Esophagus muscularis mucosa (tissue), 4 donors: ENCODE measurements around the gene FHIP2A. TPM values are rescaled to one million over a fixed set of nuclear protein-coding genes. Genes with fewer than 3 reads are reported as not detected.

ENCODE experiments used
- DNase-seq: peaks from one replicate; pipeline ENCODE4 v3.0.0-alpha.2; 2017; ENCODE audit errors: extremely low spot score
- H3K27ac ChIP-seq, 4 donors: fragments of 200-600 bp; sonication (generic); replicated peaks in 1 of 4; 1 replicate in 3 of 4; 2 replicates in 1 of 4; pipeline ENCODE4 v1.5.1; 2016 to 2019; ENCODE audit warnings: mild to moderate bottlenecking in 1 of 4
- H3K27me3 ChIP-seq, 4 donors: fragments of 200-600 bp; sonication (generic); one replicate each; pipeline versions ENCODE4 v1.5.1 to v1.6.0; 2016 to 2019
- H3K36me3 ChIP-seq, 4 donors: fragments of 200-600 bp; sonication (generic); one replicate each; pipeline ENCODE4 v1.5.1; 2016 to 2019
- H3K4me1 ChIP-seq, 4 donors: fragments of 200-600 bp; sonication (generic); one replicate each; pipeline ENCODE4 v1.5.1; 2016 to 2019
- H3K4me3 ChIP-seq, 4 donors: fragments of 200-600 bp; sonication (generic); 1 replicate in 2 of 4; 2 replicates in 2 of 4; pipeline ENCODE4 v1.5.1; 2016 to 2019; ENCODE audit warnings: mild to moderate bottlenecking in 4 of 4, moderate library complexity in 1 of 4
- H3K9me3 ChIP-seq, 4 donors: fragments of 200-600 bp; sonication (generic); 1 replicate in 3 of 4; 2 replicates in 1 of 4; pipeline ENCODE4 v1.5.1; 2016 to 2019
- CTCF ChIP-seq, 3 experiments: fragments of 200-600 bp in 2 of 3; fragments of 450-650 bp in 1 of 3; sonication (generic) in 2 of 3; IDR thresholded peaks; one replicate each; pipeline ENCODE4 v1.5.1; 2017 to 2019; ENCODE audit warnings: antibody characterized with exemption in 3 of 3, mild to moderate bottlenecking in 2 of 3, moderate library complexity in 1 of 3
- EP300 ChIP-seq: sonication (generic); formaldehyde crosslinking; IDR thresholded peaks from one replicate; pipeline ENCODE4 v1.6.1; 2017; ENCODE audit warnings: antibody characterized with exemption
- POLR2A ChIP-seq: fragments of 450-650 bp; IDR thresholded peaks from one replicate; pipeline ENCODE4 v1.6.1; 2017; ENCODE audit warnings: antibody characterized with exemption, moderate library complexity, mild to moderate bottlenecking, low read depth
- POLR2AphosphoS5 ChIP-seq, 2 donors: sonication (generic); formaldehyde crosslinking; IDR thresholded peaks; one replicate each; pipeline ENCODE4 v1.6.1; 2017; ENCODE audit warnings: antibody characterized with exemption in 2 of 2
- WGBS: methylation state at CpG from one replicate; pipeline ENCODE4 v1.1.5; 2018; 5-methylcytosine and 5-hydroxymethylcytosine counted together
- intact Hi-C: fragments of 100-400 bp; cut with DNase I; formaldehyde crosslinking; loops from one replicate; pipeline ENCODE4 v1.15.1; 2023
- total RNA-seq, 4 donors: library from RNA; depleted of rRNA; stranded (reverse); fragments of >200 nt; gene quantifications; one replicate each; pipeline versions ENCODE4 v1.1.0 to v1.2.1, GENCODE V29; 2016

Gene FHIP2A
- total RNA-seq, 4 donors from 2014 or later: 24.7 to 42.8 (median 39.0) TPM

GRCh38 chr10:114859222-114859621, 37.6 kb downstream of the FHIP2A start:
- H3K9me3 ChIP-seq: no peaks in the 10 kb centered on the region

GRCh38 chr10:114862456-114862855, 40.9 kb downstream of the FHIP2A start:
- Histone ChIP-seq H3K27me3 (no peaks in the 10 kb centered on the region), H3K4me1 (peaks cover 2 to 15% (median 13%) of the 10 kb centered on the region in 4 donors), H3K9me3 (no peaks in the 10 kb centered on the region), H3K27ac (no peak overlapping the region), H3K36me3 (peaks cover 18 to 79% (median 54%) of the 10 kb centered on the region in 4 donors), H3K4me3 (no peak overlapping the region)
- intact Hi-C loops: no loop called here
- TF ChIP-seq CTCF (IDR thresholded peaks at IDR 0.05): no peak
- no peak for TF ChIP-seq POLR2AphosphoS5 (IDR thresholded peaks at IDR 0.05)
- no peak for TF ChIP-seq POLR2A
- no peak for DNase-seq
- 95% methylated on average over 4 of the region's 4 CpGs for WGBS

More at GRCh38 chr10:114859222-114859621, 37.6 kb downstream of the FHIP2A start:
- intact Hi-C loops: no loop called here
- peaks cover 18 to 97% (median 56%) of the 10 kb centered on the region in 4 donors for H3K36me3 ChIP-seq
- peaks cover 6 to 42% (median 39%) of the 10 kb centered on the region in 4 donors for H3K4me1 ChIP-seq
- TF ChIP-seq POLR2A (no peak), CTCF (IDR thresholded peaks at IDR 0.05) (no peak), EP300 (no peak), POLR2AphosphoS5 (IDR thresholded peaks at IDR 0.05) (no peak)
- DNase-seq: no peak
- no peaks in the 10 kb centered on the region for H3K27me3 ChIP-seq
- no peak overlapping the region for H3K27ac ChIP-seq
- WGBS: 80% methylated on average over 7 of the region's 7 CpGs
- no peak overlapping the region for H3K4me3 ChIP-seq

GRCh38 chr10:114867365-114867764, 45.8 kb downstream of the FHIP2A start:
- Histone ChIP-seq H3K4me3 (no peak overlapping the region), H3K9me3 (no peaks in the 10 kb centered on the region), H3K27ac (no peak overlapping the region), H3K36me3 (peaks cover 4 to 38% (median 24%) of the 10 kb centered on the region in 4 donors), H3K4me1 (no peaks in the 10 kb centered on the region), H3K27me3 (no peaks in the 10 kb centered on the region)
- WGBS: 100% methylated on average over 2 of the region's 2 CpGs
- intact Hi-C loops: no loop called here
- DNase-seq: no peak
- TF ChIP-seq POLR2AphosphoS5 (IDR thresholded peaks at IDR 0.05) (no peak), POLR2A (no peak), CTCF (IDR thresholded peaks at IDR 0.05) (no peak), EP300 (no peak)

GRCh38 chr10:114868870-114869519, 47.4 kb downstream of the FHIP2A start:
- Histone ChIP-seq H3K4me3 (no peak overlapping the region), H3K9me3 (no peaks in the 10 kb centered on the region), H3K27ac (no peak overlapping the region), H3K36me3 (peaks cover 0 to 21% (median 13%) of the 10 kb centered on the region in 4 donors), H3K27me3 (no peaks in the 10 kb centered on the region), H3K4me1 (no peaks in the 10 kb centered on the region)
- intact Hi-C loops: no loop called here
- TF ChIP-seq POLR2AphosphoS5 (IDR thresholded peaks at IDR 0.05) (no peak), EP300 (no peak), POLR2A (no peak), CTCF (IDR thresholded peaks at IDR 0.05) (no peak)
- no peak for DNase-seq
- WGBS: 47% methylated on average over 1 of the region's 1 CpG

GRCh38 chr10:114869520-114869892, 47.9 kb downstream of the FHIP2A start:
- 4% methylated on average over 1 of the region's 1 CpG for WGBS
- H3K36me3 ChIP-seq: peaks cover 0 to 16% (median 9%) of the 10 kb centered on the region in 4 donors
- no peak overlapping the region for H3K27ac ChIP-seq
- TF ChIP-seq EP300: no peak
- TF ChIP-seq POLR2A: no peak
- no peak for TF ChIP-seq POLR2AphosphoS5 (IDR thresholded peaks at IDR 0.05)
- no peak for TF ChIP-seq CTCF (IDR thresholded peaks at IDR 0.05)
- H3K4me1 ChIP-seq: no peaks in the 10 kb centered on the region
- no peaks in the 10 kb centered on the region for H3K27me3 ChIP-seq
- H3K9me3 ChIP-seq: no peaks in the 10 kb centered on the region
- no peak overlapping the region for H3K4me3 ChIP-seq
- intact Hi-C loops: no loop called here
- no peak for DNase-seq
